Right atrium auricular region (tissue), 2 donors: ENCODE data around the gene DDX10. TPM values are rescaled to one million over a fixed set of nuclear protein-coding genes. Genes with fewer than 3 reads are reported as not detected.

Source experiments
- DNase-seq: peaks from one replicate; pipeline ENCODE4 v3.0.0-alpha.2; 2019; ENCODE audit warnings: low spot score
- H3K27ac ChIP-seq, 2 donors: fragments of 200-600 bp; sonication (generic); 1 replicate in 1 of 2; 2 replicates in 1 of 2; pipeline ENCODE4 v1.5.1; 2016 to 2019
- H3K27me3 ChIP-seq, 2 donors: fragments of 200-600 bp; sonication (generic); one replicate each; pipeline versions ENCODE4 v1.5.1 to v1.6.0; 2017 to 2019
- H3K36me3 ChIP-seq: fragments of 200-600 bp; sonication (generic); one replicate; pipeline ENCODE4 v1.5.1; 2016
- H3K4me1 ChIP-seq, 2 donors: fragments of 200-600 bp; sonication (generic); one replicate each; pipeline versions ENCODE4 v1.5.1 to v1.6.0; 2017 to 2019
- H3K4me3 ChIP-seq, 2 donors: fragments of 200-600 bp; sonication (generic); 1 replicate in 1 of 2; 2 replicates in 1 of 2; pipeline ENCODE4 v1.5.1; 2017 to 2019; ENCODE audit warnings: mild to moderate bottlenecking in 1 of 2, moderate library complexity in 1 of 2
- H3K9me3 ChIP-seq, 2 donors: fragments of 200-600 bp; sonication (generic); one replicate each; pipeline ENCODE4 v1.5.1; 2019
- CTCF ChIP-seq, 2 donors: fragments of 200-600 bp; sonication (generic); IDR thresholded peaks; one replicate each; pipeline ENCODE4 v1.5.1; 2019; ENCODE audit warnings: antibody characterized with exemption in 2 of 2
- total RNA-seq, 2 donors: library from RNA; depleted of rRNA; stranded (reverse); fragments of >200 nt; gene quantifications; one replicate each; pipeline ENCODE4 v1.1.0, GENCODE V29; 2016

DDX10 gene
- total RNA-seq, 2 donors from 2014 or later, result 11.8 to 13.1 TPM

GRCh38 chr11:108912581-108912980, 247.7 kb downstream of the DDX10 start:
- no peak for TF ChIP-seq CTCF (IDR thresholded peaks at IDR 0.05)
- H3K27ac ChIP-seq, result no peak overlapping the region
- DNase-seq, result no peak
- no peaks in the 10 kb centered on the region for H3K36me3 ChIP-seq
- no peak overlapping the region for H3K4me3 ChIP-seq
- H3K27me3 ChIP-seq, result no peaks in the 10 kb centered on the region
- no peaks in the 10 kb centered on the region for H3K9me3 ChIP-seq
- peaks cover 0 to 7% of the 10 kb centered on the region in 2 donors for H3K4me1 ChIP-seq

GRCh38 chr11:108913204-108913603, 248.3 kb downstream of the DDX10 start:
- no peak overlapping the region for H3K27ac ChIP-seq
- TF ChIP-seq CTCF (IDR thresholded peaks at IDR 0.05), result no peak
- H3K4me1 ChIP-seq, result peaks cover 0 to 7% of the 10 kb centered on the region in 2 donors
- no peak for DNase-seq
- no peak overlapping the region for H3K4me3 ChIP-seq
- H3K9me3 ChIP-seq, result no peaks in the 10 kb centered on the region
- no peaks in the 10 kb centered on the region for H3K27me3 ChIP-seq
- H3K36me3 ChIP-seq, result no peaks in the 10 kb centered on the region

- H3K4me1 ChIP-seq, result peaks cover 0 to 7% of the 10 kb centered on the region in 2 donors
- DNase-seq, result no peak
- H3K36me3 ChIP-seq, result no peaks in the 10 kb centered on the region
- no peak overlapping the region for H3K27ac ChIP-seq
- H3K9me3 ChIP-seq, result no peaks in the 10 kb centered on the region
- no peaks in the 10 kb centered on the region for H3K27me3 ChIP-seq
- no peak overlapping the region for H3K4me3 ChIP-seq
- no peak for TF ChIP-seq CTCF (IDR thresholded peaks at IDR 0.05)
Measured at GRCh38 chr11:108914211-108914610, 249.3 kb downstream of the DDX10 start.

GRCh38 chr11:108914981-108915380, 250.1 kb downstream of the DDX10 start:
- Histone ChIP-seq H3K4me1 (peaks cover 0 to 7% of the 10 kb centered on the region in 2 donors), H3K4me3 (no peak overlapping the region), H3K27ac (no peak overlapping the region), H3K36me3 (no peaks in the 10 kb centered on the region), H3K27me3 (no peaks in the 10 kb centered on the region), H3K9me3 (no peaks in the 10 kb centered on the region)
- no peak for TF ChIP-seq CTCF (IDR thresholded peaks at IDR 0.05)
- DNase-seq, result no peak

- Histone ChIP-seq H3K9me3 (no peaks in the 10 kb centered on the region), H3K36me3 (no peaks in the 10 kb centered on the region), H3K27me3 (no peaks in the 10 kb centered on the region), H3K27ac (no peak overlapping the region), H3K4me3 (no peak overlapping the region), H3K4me1 (peaks cover 0 to 7% of the 10 kb centered on the region in 2 donors)
- no peak for TF ChIP-seq CTCF (IDR thresholded peaks at IDR 0.05)
- DNase-seq, result no peak
Measured at GRCh38 chr11:108915666-108916065, 250.8 kb downstream of the DDX10 start.

GRCh38 chr11:108916290-108916689, 251.4 kb downstream of the DDX10 start:
- H3K4me3 ChIP-seq, result no peak overlapping the region
- H3K36me3 ChIP-seq, result no peaks in the 10 kb centered on the region
- H3K9me3 ChIP-seq, result no peaks in the 10 kb centered on the region
- H3K27me3 ChIP-seq, result no peaks in the 10 kb centered on the region
- no peak for TF ChIP-seq CTCF (IDR thresholded peaks at IDR 0.05)
- H3K4me1 ChIP-seq, result peaks cover 0 to 7% of the 10 kb centered on the region in 2 donors
- DNase-seq, result no peak
- no peak overlapping the region for H3K27ac ChIP-seq
